Testis (tissue), 3 donors: ENCODE data around the gene PCSK4. TPM values are rescaled to one million over a fixed set of nuclear protein-coding genes. Genes with fewer than 3 reads are reported as not detected.
"Not testable (repeated sequence)": the region's sequence is repeated elsewhere in the genome, so short reads cannot be mapped to it uniquely, and the experiment has no call there.

ENCODE experiments used
- DNase-seq: peaks from one replicate; pipeline ENCODE4 v3.0.0-alpha.2; 2019
- H3K27ac ChIP-seq, 2 donors: fragments of 200-600 bp; sonication (generic); one replicate each; pipeline ENCODE4 v1.5.1; 2019
- H3K27me3 ChIP-seq: fragments of 200-600 bp; sonication (generic); one replicate; pipeline ENCODE4 v1.5.1; 2019
- H3K36me3 ChIP-seq: fragments of 200-600 bp; sonication (generic); one replicate; pipeline ENCODE4 v1.5.1; 2017; ENCODE audit warnings: low read depth; ENCODE audit errors: missing control alignments
- H3K4me1 ChIP-seq: fragments of 200-600 bp; sonication (generic); one replicate; pipeline ENCODE4 v1.5.1; 2019
- H3K4me3 ChIP-seq, 2 donors: fragments of 200-600 bp; sonication (generic); one replicate each; pipeline ENCODE4 v1.5.1; 2017 to 2019
- H3K9me3 ChIP-seq: fragments of 200-600 bp; sonication (generic); one replicate; pipeline ENCODE4 v1.5.1; 2017
- POLR2A ChIP-seq: fragments of 450-650 bp; IDR thresholded peaks from one replicate; pipeline ENCODE4 v1.6.1; 2017; ENCODE audit warnings: antibody characterized with exemption, mild to moderate bottlenecking, moderate library complexity
- WGBS, 2 donors: methylation state at CpG; one replicate each; pipeline ENCODE4 v1.1.5; 2018; 5-methylcytosine and 5-hydroxymethylcytosine counted together
- intact Hi-C: fragments of 100-400 bp; cut with DNase I; formaldehyde crosslinking; loops from one replicate; pipeline ENCODE4 v1.15.1; 2023; ENCODE audit warnings: low total_unique reads
- polyA plus RNA-seq: library from polyadenylated mRNA; stranded (reverse); fragments of 350-450 nt; fragmentation: Illumina TruSeq; extraction: RNeasy Lipid Tissue Mini Kit (QIAGEN cat#74804); gene quantifications from one replicate; pipeline ENCODE4 v1.2.3, GENCODE V29; 2014; ENCODE audit warnings: low read depth, low replicate concordance; ENCODE audit not compliant: insufficient read depth
- total RNA-seq, 2 donors: library from RNA; depleted of rRNA; stranded (reverse); fragments of >200 nt; gene quantifications; one replicate each; pipeline ENCODE4 v1.2.3, GENCODE V29; 2016
- TF ChIP-seq, protein P1 (sequence below), 3 experiments: fragments of 450-650 bp in 2 of 3; fragments of 200-600 bp in 1 of 3; sonication (generic) in 1 of 3; IDR thresholded peaks; one replicate each; pipeline ENCODE4 v1.5.1; 2016 to 2019; ENCODE audit warnings: antibody characterized with exemption in 3 of 3, mild to moderate bottlenecking in 2 of 3, moderate library complexity in 1 of 3

Gene PCSK4
- total and polyA plus RNA-seq, 3 donors from 2014 or later: 108 to 203 (median 179) TPM

DNA sequence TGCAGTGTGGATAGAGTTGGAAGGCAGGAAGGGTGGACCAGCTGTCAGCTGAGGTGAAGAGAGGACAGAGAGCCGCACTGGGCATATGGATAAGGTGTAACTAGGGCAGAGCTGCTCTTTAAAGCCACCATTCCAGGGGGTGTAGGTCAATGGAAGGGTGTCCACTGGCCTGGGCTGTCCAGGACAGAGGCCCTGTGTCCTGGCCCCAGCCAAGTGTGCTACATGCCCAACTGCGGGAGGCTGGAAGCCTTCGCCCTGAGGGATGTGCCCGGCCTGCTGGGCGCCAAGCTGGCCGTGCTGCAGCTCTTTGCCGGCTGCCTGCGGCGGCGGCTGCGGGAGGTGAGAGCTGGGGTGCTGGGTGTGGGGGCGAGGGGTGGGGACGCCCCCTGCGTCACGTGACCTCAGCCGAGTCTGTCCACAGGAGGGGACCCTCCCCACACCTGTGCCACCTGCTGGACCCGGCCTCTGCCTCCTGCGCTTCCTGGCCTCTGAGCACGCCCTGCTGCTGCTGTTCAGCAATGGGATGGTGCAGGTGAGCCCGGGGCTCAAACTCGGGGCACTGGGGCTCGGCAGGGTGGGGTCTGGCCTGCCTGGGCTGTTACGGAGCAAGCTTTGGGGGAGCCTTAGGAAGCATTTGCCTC lies 43.5 kb upstream of the PCSK4 start:
- Histone ChIP-seq H3K4me3 (no peak overlapping the region), H3K27me3 (no peaks in the 10 kb centered on the region), H3K4me1 (peaks cover 4% of the 10 kb centered on the region), H3K9me3 (no peaks in the 10 kb centered on the region), H3K27ac (no peak overlapping the region), H3K36me3 (no peaks in the 10 kb centered on the region)
- intact Hi-C loops: no loop called here
- no peak for DNase-seq
- TF ChIP-seq POLR2A: no peak
- TF ChIP-seq, protein P1, sequence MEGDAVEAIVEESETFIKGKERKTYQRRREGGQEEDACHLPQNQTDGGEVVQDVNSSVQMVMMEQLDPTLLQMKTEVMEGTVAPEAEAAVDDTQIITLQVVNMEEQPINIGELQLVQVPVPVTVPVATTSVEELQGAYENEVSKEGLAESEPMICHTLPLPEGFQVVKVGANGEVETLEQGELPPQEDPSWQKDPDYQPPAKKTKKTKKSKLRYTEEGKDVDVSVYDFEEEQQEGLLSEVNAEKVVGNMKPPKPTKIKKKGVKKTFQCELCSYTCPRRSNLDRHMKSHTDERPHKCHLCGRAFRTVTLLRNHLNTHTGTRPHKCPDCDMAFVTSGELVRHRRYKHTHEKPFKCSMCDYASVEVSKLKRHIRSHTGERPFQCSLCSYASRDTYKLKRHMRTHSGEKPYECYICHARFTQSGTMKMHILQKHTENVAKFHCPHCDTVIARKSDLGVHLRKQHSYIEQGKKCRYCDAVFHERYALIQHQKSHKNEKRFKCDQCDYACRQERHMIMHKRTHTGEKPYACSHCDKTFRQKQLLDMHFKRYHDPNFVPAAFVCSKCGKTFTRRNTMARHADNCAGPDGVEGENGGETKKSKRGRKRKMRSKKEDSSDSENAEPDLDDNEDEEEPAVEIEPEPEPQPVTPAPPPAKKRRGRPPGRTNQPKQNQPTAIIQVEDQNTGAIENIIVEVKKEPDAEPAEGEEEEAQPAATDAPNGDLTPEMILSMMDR (IDR thresholded peaks at IDR 0.05): no peak
- 80 to 85% methylated on average over 5 to 7 of the region's 23 CpGs for WGBS, 2 donors

DNA sequence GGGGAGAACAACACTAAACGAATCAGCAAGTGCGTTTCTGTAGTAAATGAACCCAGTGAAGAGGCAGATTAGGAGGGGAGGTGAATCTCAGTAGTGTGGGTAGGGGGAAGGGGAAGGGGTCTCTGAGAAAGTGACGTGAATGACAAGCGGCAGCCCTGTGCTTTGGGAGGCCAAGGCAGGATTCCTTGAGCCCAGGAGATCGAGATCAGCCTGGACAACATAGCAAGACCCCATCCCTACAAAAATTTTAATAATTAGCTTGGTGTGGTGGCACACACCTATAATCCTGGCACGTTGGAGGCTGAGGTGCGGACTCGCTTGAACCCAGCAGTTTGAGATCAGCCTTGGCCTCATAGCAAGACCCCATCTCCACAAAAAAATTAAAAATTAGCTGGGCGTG lies 41.9 kb upstream of the PCSK4 start:
- no peaks in the 10 kb centered on the region for H3K9me3 ChIP-seq
- no peak for DNase-seq
- no peaks in the 10 kb centered on the region for H3K27me3 ChIP-seq
- no peak overlapping the region for H3K27ac ChIP-seq
- no peaks in the 10 kb centered on the region for H3K36me3 ChIP-seq
- intact Hi-C loops: no loop called here
- H3K4me1 ChIP-seq: no peaks in the 10 kb centered on the region
- 94 to 95% methylated on average over 9 of the region's 9 CpGs for WGBS, 2 donors
- TF ChIP-seq POLR2A: no peak
- TF ChIP-seq, protein P1 (IDR thresholded peaks at IDR 0.05): no peak
- no peak overlapping the region for H3K4me3 ChIP-seq

DNA sequence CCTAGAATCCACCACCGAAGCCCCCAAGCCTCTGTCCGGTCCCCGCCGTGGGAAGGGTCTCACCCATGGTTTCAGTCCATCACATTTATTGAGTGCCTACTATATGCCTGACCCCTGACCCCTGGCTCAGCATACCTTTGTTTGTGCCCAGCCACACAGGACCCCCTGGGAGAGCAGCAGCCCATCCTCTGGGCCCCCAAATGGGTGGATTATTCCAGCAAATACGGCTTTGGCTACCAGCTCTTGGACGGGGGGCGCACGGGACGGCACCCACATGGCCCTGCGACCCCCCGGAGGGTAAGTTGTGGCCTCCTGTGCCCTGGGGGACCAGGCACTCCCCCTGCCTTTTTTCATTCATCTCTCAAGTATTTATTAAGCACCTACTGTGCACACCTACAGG lies 41.4 kb upstream of the PCSK4 start:
- H3K27ac ChIP-seq: no peak overlapping the region
- H3K4me1 ChIP-seq: no peaks in the 10 kb centered on the region
- no peaks in the 10 kb centered on the region for H3K36me3 ChIP-seq
- H3K9me3 ChIP-seq: no peaks in the 10 kb centered on the region
- intact Hi-C loops: no loop called here
- DNase-seq: no peak
- no peak overlapping the region for H3K4me3 ChIP-seq
- WGBS, 2 donors: 97 to 98% methylated on average over 11 of the region's 11 CpGs
- H3K27me3 ChIP-seq: no peaks in the 10 kb centered on the region
- TF ChIP-seq, protein P1 (IDR thresholded peaks at IDR 0.05): no peak
- no peak for TF ChIP-seq POLR2A

DNA sequence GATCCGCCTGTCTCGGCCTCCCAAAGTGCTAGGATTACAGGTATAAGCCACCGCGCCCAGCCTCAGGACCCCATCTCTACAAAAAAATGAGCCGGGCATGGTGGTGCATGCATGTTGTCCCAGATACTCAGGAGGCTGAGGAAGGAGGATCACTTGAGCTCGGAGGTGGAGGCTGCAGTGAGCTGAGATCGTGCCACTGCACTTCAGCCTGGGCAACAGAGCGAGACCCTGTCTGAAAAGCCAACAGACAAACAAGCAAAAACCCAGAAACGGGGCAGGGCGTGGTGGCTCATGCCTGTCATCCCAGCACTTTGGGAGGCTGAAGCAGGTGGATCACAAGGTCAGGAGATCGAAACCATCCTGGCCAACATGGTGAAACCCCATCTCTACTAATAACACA lies 40.7 kb upstream of the PCSK4 start:
- WGBS, 2 donors: 94 to 95% methylated on average over 7 to 11 of the region's 11 CpGs
- H3K36me3 ChIP-seq, DNase-seq, H3K4me1 ChIP-seq, intact Hi-C loops, H3K4me3 ChIP-seq, H3K27ac ChIP-seq, H3K27me3 ChIP-seq, H3K9me3 ChIP-seq: not testable (repeated sequence)

DNA sequence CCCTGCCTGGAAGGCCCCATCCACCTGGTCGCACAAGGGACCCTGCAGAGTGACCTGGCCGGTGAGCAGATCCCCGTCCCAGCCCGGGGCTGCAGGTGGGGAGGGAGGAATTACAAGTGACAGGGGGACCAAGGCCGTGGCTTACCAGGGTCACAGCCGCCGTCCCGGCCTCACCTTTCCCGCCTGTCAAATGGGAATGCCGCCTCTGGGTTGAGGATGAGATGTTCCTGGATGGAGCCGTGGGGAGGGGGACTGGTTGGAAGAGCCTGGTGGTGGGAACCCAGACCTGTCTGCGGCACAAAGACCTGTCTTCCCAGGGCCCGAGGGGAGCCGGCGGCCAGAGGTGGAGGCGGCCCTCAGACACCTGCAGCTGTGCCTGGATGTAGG lies 39.3 kb upstream of the PCSK4 start:
- no peak overlapping the region for H3K4me3 ChIP-seq
- WGBS, 2 donors: 91 to 95% methylated on average over 4 to 16 of the region's 16 CpGs
- intact Hi-C loops: no loop called here
- no peak for DNase-seq
- H3K9me3 ChIP-seq: no peaks in the 10 kb centered on the region
- H3K4me1 ChIP-seq: no peaks in the 10 kb centered on the region
- no peaks in the 10 kb centered on the region for H3K36me3 ChIP-seq
- no peaks in the 10 kb centered on the region for H3K27me3 ChIP-seq
- no peak overlapping the region for H3K27ac ChIP-seq
- TF ChIP-seq, protein P1 (IDR thresholded peaks at IDR 0.05): no peak
- no peak for TF ChIP-seq POLR2A
